Pulmonary artery endothelial cell (primary cell): ENCODE measurements around the gene TMEM18. TPM values are rescaled to one million over a fixed set of nuclear protein-coding genes. Genes with fewer than 3 reads are reported as not detected.
"Not testable (repeated sequence)": the region's sequence is repeated elsewhere in the genome, so short reads cannot be mapped to it uniquely, and the experiment has no call there.

Experiments
- DNase-seq: peaks from one replicate; pipeline ENCODE4 v3.0.0-alpha.2; 2011; ENCODE audit warnings: low read depth, low spot score
- total RNA-seq: library from RNA; depleted of rRNA; stranded (reverse); fragments of >200 nt; gene quantifications from 2 replicates; pipeline ENCODE4 v1.2.3, GENCODE V29; 2014

Gene TMEM18
- 10.2 and 13.9 TPM in 2 replicates for total RNA-seq

DNA sequence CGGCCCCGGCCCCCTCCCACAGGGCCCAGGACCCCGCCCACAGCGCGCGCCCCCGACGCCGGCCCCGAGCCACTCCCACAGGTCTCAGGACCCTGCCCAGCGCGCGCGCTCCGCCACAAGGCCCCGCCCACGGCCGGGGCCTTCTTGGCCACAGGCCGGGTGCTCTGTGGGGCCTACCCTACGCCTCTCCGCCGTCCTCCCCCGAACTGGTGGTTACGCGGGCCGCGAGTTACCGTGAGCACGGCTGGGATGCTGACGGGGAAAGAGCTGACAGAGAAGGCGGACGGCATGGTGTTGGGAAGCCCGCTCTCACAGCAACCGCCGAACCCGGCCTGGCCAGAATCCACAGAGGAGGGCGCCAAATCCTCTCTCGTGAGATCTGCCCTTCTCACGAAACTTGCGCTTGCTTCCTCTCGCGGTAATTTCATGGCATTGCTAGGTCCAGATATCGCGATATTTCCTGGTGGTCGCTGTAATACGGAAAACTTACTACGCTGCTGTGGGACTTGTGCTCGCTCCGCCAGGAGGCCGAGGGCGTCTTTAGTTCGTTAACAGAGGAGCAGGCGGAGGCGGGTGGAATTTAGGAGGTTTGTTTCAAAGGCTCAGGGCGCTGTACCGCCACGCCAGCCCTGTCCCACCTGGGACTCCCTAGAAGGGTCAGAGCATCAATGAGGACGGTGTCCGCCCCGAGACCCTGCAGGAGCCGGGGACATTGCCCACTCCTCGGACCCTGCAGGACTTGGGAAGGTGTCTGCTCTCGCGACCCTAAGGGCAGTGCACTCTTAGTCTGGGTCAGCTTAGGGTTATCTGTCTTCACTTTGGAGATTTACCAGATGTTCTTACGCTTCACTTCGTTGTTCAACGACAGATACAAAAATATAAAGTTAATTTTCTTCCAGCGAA, at the start of gene TMEM18:
Gene TMEM18, minus strand, starts transcription at position 351 of the 903 bp plus-strand sequence. Its CDS starts 61 bp downstream, at position 290.
- DNase-seq, result peak; percentile 97

DNA sequence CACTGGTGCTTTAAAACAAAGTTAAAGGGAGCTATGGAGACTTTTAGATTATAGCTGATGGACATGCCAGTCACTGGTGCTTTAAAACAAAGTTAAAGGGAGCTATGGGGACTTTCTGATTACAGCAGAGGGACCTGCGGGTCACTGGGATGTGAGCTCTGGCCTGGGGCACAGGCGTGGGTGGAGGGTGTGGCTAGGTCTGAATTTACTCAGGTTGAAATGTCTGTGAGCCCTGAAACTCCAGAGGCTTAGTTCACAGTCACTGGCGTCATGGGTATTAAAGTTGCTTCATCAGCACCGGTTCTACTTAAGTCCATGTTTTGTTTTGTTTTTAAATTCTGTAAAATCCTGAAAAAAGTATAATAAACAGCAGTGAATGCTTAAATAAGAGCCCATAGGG, 49.0 kb upstream of the TMEM18 start:
- no peak for DNase-seq

DNA sequence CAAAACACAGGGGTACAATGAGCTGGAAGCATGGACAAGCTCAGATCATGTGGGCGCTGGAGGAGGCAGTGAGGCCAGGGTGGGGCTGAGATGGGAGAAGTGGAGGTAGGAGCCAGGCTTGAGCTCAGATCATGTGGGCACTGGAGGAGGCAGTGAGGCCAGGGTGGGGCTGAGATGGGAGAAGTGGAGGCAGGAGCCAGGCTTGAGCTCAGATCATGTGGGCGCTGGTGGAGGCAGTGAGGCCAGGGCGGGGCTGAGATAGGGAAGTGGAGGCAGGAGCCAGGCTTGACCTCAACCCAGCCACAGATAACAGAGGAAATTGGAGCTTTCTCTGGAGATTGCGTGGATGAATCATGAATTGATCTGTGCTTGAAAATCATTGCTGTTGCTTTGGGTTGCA, 48.3 kb upstream of the TMEM18 start:
- DNase-seq, result no peak

DNA sequence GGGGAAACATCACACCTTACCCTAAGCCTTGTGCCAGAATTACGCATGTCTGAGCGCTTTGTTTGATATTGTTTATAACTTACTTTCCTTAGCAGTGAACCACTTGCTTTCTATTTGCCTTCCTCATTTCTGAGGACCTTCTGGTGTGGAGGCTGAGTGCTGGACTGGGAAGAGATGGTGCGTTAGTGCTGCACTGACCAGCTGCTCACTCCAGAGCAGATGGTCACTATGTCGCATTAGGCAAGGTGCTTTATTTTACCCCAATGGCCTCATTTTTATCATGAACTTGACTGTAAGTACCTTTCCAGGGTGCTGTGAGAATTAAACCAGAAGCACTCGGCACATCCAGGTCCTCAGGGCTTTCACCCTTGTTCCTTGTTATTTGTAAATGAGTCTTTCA, 46.6 kb upstream of the TMEM18 start:
- DNase-seq, result no peak

DNA sequence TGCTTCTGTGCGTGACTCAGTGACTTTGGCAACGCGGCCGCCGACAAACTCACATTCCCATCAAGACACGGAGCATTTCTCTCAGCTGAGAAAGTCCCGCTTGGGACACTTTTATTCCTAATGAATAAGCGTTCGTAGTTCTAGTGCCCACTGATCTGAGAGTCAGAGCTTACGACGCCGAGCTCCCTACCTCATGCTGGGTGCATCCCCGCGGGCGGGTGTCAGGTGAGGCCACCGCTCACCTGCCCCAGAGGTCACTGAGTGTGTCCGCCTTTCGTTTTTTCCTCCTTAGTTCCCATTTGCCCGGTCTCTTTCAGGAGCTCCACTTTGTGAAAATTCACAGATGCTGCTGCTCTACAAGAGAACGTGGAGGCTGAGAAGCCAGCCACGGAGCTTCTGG, 43.6 kb upstream of the TMEM18 start:
- no peak for DNase-seq

DNA sequence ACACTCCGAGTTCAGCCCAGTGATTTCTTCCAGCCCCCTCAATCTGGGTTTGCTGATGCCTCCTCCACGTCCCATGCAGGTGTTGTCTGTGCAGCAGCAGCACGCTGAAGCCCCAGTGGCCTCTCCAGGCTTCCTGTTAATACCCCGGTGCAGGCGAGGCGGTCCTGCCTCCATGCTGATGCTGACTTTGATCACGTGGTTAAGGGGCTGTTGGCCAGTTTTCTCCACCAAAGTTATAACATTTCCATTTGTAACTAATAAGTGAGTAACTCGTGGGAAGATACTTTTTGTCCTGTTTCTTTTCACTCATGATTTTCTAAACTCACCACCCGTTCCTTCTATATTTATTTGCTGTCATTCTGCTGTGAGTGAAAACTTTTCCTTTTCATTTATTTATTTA, 42.5 kb upstream of the TMEM18 start:
- no peak for DNase-seq

DNA sequence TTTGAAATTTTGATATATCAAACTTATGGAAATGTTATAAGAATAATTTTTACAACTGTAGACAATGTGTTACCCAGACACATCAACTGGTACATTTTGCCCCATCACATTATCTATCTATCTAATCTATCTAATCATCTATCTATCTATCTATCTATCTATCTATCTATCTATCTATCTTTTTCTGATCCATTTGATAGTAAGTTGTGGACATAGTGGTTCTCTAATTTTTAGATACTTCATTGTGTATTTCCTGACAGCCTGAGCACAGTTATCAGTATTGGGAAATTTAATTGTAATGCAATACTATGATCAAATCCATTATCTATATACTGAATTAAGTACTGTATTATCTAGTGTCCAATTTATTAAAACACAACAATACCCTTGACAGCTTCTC, 42.0 kb upstream of the TMEM18 start:
- no peak for DNase-seq

DNA sequence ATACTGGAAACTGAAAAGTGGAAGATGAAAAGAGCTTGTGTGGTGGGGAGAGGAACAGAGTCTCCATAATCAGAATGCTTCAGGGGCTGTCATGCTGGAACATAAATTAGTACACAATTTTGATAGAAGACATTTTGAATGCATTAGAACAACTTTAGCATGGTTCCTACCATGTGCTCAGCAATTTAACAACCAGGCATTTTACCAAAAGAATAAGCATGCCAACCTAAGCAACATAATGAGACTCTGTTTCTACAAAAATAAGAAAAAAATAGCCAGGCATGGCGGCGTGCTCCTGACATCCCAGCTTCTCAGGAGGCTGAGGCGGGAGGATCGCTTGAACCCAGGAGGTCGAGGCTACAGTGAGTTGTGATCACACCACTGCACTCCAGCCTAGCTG, 40.5 kb upstream of the TMEM18 start:
- DNase-seq, result no peak

DNA sequence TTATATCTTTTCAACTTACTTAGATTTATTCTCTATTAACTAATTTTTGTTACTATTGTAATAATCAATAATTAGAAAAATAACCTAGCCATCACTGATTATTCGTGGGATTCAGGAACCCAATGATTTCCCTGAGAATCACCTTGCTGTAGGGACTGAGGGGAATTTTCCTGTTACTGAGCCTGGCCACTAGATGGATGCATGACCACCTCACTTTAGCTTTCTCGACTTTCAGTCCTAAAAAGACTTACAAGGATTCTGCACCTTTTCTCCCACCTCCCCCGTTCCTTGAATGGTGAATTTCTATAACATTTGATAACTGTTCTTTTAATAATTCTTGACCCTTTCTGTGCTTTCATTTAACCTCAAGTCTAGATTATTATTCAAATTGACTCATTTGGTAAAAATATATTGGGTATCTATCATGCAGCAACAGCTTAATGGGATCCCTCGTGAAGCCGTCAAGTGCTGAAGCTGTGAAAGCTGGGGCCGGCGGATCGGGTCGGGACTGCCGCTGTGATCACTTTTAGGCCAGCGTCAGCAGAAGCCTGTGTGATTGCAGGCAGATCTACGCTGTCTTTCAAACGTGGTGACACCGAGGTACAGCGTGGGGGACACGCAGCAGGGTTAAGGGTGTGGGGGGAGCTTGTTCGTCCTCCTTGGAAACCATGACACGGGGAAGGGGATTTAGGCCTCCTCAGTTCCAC, 38.8 kb upstream of the TMEM18 start:
- DNase-seq, result no peak

DNA sequence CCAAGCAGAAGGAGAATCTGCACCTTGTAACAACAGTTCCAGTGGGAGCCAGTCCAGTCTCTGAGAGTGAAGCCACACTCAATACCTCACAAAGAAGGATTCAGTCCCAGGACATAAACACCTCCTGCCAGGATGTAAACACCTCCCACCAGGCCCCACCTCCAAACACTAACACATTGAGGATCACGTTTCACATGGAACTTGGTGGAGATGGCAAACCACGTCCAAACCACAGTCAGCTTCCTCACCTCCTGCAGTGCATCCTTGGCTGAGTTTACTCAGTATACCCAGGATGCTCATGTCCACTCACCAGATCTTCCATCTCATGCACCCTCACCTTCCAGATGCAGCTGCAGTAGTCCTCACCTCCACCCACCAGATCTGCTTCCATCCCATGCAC, 37.8 kb upstream of the TMEM18 start:
- no peak for DNase-seq

DNA sequence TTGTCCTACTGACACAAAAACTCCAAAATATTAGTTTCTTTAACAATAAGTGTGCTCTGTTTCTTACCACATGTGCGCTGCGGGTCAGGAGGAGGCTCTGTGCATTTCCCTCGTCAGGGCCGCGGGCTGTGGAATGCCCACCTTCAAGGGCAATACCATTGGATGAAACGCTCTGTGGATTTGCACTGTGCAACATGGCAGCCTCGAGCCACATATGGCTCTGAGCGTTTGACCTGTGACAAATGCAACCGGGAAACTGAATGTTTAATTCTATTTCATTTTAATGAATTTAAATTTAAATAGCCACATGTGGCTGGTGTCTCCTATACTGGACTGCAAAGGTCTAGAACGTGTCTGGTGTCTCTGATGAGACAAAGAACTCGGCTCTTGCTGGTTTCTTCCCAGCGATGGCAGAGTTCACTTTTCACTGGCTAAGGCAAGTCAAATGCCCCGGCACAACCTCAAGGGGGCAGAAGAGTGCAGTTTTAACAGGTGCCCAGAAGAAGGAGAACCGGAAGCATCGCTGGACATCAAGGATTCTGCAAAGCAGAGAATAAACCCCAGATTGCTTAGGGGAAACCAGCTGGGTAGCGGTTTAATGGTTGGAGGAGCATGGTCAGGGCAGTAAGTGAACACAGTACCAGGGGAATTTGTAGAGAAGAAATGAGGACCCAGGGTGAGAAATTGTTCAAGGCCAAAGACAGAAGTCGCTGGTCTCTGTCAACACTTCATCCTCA, 37.0 kb upstream of the TMEM18 start:
- DNase-seq, result no peak

DNA sequence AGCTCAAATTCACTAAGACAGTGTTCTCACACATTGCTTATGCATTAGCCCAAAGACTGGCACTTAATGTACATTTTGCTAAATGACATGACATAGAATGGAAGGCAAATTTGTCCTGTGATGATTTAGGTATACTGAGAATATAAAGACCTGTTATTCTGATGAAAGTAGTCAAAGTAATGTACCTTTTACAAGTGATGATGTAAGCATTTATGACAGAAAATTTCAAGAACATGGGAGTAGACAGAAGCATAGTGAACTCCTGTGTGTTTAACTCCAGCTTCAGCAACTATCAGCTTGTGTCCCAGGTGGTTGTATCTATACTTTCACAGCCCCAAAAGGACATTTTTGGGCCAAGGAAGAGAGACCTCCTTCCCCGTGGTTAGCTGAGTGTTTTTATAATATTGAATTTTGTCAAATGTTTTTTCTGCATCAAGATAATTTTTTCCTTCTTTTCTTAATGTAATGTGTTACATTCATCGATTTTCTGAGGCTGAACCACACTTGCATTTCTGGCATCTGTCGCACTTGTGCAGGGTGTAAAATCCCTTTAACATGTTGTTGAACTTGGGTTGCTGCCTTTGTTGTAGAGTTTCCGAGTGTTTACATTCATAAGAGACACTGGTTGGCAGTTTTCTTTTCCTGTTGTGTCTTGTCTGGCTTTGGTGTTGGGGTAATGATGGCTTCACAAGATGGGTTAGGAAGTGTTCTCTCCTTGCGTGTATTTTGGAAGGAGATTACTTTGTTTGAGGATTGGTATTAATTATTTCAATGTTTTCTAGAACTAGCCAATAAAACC, 33.9 kb upstream of the TMEM18 start:
- no peak for DNase-seq

DNA sequence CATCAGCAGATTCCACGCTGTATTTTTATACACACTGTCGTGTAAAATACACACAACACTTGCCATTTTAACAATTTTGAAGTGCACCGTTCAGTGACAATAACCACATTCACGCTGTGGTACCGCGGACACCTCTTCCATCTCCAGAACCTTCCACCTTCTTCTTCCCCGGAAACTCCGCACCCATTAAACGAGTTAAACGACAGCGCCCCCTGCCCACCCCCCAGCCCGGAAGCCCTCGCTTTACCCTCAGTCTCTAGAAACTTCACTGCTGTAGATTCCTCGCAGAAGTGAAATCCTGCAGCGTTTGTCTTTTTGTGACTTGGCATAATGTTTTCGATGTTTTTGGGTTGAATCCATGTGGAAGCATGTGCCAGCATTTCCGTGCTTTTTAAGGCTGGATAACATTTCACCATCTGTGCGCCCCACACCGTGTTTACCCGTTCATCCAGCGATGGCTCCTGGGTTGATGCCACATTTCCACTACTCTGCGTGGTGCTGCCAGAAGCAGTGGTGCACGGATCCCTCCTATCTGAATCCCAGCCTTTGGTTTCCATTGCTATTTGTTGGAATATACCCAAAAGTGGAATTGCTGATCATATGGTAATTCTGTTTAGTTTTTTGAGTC, 32.0 kb upstream of the TMEM18 start:
- DNase-seq, result no peak

DNA sequence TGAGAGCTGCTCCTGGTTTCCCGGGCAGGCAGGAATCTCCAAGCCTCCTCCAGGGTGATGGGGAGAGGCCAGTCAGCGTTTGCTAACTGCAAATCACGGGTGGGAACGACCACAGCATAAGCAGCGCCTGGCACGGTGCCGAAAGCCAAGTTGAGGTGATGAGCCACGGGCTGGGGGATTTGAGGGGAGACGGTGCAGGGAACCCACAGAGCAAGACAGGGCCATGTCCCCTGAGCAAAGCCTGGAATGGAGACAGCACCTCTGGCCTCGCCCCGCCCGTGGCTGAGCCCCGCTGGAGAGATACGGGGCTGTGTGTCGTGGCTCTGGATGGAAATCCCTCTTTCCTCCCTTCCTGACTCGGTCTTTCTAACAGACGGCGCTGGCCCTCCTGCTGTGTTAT, 31.5 kb upstream of the TMEM18 start:
- DNase-seq, result no peak

DNA sequence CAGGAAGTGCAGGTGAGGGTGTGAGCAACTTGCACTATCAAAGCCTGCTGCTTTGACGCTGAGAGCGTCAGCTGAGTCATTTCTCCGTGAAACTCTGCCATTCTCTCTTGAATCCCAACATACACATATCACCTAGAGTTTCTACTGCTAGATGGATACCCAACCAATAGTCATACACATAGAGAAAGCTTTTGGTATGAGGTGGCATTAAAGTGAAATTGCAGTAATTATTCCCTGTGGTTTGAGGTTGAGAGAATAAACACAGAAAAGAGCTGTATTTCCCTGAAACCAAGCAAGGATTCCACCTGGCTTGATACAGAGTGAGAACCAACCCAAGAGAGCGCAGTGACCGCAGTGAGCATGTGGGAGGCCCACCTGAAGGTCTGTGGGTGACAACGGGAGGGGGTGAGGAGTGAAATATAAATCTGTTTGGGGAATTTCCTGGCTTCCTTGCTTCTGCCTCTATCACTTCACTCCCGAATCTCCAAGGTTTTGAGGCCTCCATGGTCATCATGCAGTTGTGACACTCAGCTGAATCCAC, 28.8 kb upstream of the TMEM18 start:
- no peak for DNase-seq

DNA sequence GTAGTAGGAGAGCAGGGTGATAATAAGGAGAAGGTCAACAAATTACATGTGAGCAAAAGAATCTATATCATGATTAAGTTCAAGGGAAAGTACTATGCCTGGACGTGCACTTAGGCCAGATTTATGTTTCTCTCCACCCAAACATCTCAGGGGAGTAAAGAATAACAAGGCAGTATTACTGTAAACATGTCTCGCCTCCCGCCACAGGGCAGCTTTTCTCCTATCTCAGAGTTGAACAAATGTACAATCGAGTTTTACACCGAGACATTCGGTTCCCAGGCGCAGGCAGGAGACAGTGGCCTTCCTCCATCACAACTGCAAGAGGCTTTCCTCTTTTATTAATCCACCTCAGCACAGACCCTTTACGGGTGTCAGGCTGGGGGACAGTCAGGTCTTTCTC, 25.6 kb upstream of the TMEM18 start:
- not testable (repeated sequence) for DNase-seq

DNA sequence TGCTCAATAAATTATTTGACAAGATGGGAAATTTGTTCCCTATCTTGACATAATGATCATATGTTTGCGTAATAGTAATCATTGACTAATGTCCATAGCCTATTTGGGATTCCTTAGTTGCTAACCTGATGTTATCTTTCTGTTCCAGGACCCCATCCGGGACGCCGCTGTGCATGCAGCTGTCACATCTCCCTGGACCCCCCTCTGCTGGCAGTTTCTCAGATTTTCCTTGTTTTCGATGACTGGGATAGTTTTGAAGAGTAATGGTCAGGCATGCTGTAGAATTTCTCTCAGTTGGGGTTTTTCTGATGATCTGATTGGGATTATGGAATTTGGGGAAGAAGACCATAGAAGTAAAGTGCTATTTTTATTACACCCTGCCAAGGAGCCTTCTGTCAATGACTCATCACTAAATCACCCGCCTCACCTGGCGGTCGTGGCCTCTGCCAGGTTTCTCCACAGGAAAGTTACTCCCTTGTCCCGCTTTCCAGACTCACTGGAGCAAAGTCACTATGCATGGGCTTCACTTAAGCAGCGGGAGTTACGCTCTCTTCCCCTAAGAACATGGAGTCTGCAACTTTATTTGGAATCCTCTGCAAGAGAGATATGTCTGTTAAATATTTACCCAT, 19.9 kb upstream of the TMEM18 start:
- DNase-seq, result no peak

DNA sequence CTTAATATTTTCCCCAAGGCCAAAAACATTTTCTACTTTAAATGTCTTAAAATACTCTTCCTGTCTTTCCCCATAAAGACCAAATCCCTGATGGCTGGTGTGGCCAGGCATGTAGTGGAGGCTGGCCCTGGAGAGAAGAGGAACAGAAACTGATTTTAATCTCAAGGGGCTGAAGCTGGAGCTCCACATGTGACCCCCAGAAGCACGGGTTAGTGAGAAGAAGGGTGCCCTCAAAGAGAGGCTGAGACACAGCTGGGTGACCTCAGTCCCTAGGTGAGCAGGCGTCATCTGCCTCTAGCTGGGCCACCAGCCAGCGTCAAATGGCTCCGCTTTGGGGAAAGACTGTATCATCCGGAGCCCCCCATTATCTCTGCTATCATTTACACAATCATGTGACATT, 19.3 kb upstream of the TMEM18 start:
- DNase-seq, result no peak

DNA sequence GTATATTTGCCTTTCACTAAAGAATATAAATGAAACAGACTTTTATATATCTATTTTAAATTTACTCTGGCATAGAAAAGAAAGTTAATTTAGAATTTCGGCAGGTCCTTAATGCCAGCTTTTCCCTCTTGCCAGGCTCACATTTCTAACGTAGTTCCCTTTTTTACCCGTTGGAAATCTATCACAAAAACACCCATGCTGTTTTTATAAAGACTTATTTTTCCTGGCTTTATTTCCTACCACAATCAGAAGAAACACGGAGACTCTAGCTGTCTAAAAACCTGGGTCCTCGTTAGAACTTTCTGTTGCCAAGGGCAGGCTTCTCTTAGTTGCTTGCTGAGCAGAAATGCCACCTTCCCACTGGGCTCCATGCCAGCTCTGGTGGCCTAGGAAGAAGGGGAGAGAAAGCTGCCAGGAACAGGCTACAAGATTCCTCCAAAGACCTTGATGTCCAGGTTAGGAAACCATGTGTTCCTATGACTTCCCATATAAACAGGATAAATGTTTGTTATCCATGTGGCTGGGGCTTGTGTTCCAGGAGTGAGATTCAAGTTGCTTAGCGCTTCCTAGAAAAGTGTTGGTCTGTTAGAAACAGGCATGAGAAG, 17.8 kb upstream of the TMEM18 start:
- no peak for DNase-seq

DNA sequence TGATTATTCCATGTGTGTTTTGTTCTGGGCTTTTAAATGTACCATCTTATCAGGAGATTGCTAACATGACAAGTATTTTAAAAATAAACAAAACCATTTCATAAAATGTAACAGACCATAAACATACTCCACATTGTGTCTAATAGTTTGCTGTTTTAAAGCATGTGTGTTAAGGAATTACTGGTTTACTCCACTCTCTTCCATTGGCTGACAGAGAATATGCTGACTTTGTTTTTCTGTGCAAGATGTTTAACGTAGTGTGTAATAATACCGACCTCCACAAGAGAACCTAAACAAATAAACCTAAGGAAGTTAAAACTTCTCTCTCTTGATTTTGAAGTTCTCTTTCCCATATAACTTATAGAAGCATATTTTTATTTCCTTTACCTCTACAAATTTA, 17.0 kb upstream of the TMEM18 start:
- no peak for DNase-seq
